Hepatic stellate cell (primary cell): ENCODE measurements around the gene CTDNEP1.
A peak's percentile ranks its signal among the peaks of the same experiment; 100 is the strongest.
"Not testable (repeated sequence)": the region's sequence is repeated elsewhere in the genome, so short reads cannot be mapped to it uniquely, and the experiment has no call there.

Experiments
- DNase-seq: peaks from one replicate; pipeline ENCODE4 v3.0.0; 2011; ENCODE audit warnings: low spot score

Gene CTDNEP1

GRCh38 chr17:7248796-7249195 lies 2.7 kb downstream of the CTDNEP1 start:
- no peak for DNase-seq

- no peak for DNase-seq
Observed at GRCh38 chr17:7246779-7247178, 4.8 kb downstream of the CTDNEP1 start.

GRCh38 chr17:7243838-7244237 lies 7.7 kb downstream of the CTDNEP1 start:
- not testable (repeated sequence) for DNase-seq

- no peak for DNase-seq
Observed at GRCh38 chr17:7243453-7243729, 8.1 kb downstream of the CTDNEP1 start.

GRCh38 chr17:7242717-7243452 lies 8.6 kb downstream of the CTDNEP1 start:
- DNase-seq, result peak; percentile 94

GRCh38 chr17:7241783-7242716 lies 9.5 kb downstream of the CTDNEP1 start, which contains the start of gene GABARAP:
Gene GABARAP, minus strand, starts transcription at chr17:7242449. Its CDS starts 119 bp downstream, at chr17:7242330.
- peak; percentile 86 for DNase-seq

GRCh38 chr17:7241090-7241733 lies 10.3 kb downstream of the CTDNEP1 start:
- DNase-seq, result no peak

- DNase-seq, result no peak
Observed at GRCh38 chr17:7240375-7240774, 11.2 kb downstream of the CTDNEP1 start.

- peak; percentile 100 for DNase-seq
Observed at GRCh38 chr17:7239091-7240027, 12.2 kb downstream of the CTDNEP1 start, which contains the start of gene PHF23. Gene PHF23, minus strand, starts transcription at chr17:7239457. Its CDS starts 178 bp downstream, at chr17:7239279.

- peak; percentile 62 for DNase-seq
Observed at GRCh38 chr17:7238420-7239090, 13.0 kb downstream of the CTDNEP1 start.

- DNase-seq, result peak; percentile 83
Observed at GRCh38 chr17:7237761-7238419, 13.6 kb downstream of the CTDNEP1 start.

GRCh38 chr17:7237266-7237760 lies 14.2 kb downstream of the CTDNEP1 start:
- DNase-seq, result no peak

GRCh38 chr17:7236808-7237207 lies 14.7 kb downstream of the CTDNEP1 start:
- no peak for DNase-seq

GRCh38 chr17:7235693-7236665 lies 15.6 kb downstream of the CTDNEP1 start:
- DNase-seq, result no peak

- DNase-seq, result peak; percentile 98
Observed at GRCh38 chr17:7234083-7234951, 17.2 kb downstream of the CTDNEP1 start, which contains the start of gene DVL2. Gene DVL2, minus strand, starts transcription at chr17:7234517. Its CDS starts 255 bp downstream, at chr17:7234262.

- no peak for DNase-seq
Observed at GRCh38 chr17:7233701-7234082, 17.8 kb downstream of the CTDNEP1 start.

GRCh38 chr17:7232114-7232513 lies 19.4 kb downstream of the CTDNEP1 start:
- no peak for DNase-seq

GRCh38 chr17:7229504-7229903 lies 22.0 kb downstream of the CTDNEP1 start:
- DNase-seq, result no peak
